ENCODE results near the gene DOC2B.

The DOC2B gene

DNA sequence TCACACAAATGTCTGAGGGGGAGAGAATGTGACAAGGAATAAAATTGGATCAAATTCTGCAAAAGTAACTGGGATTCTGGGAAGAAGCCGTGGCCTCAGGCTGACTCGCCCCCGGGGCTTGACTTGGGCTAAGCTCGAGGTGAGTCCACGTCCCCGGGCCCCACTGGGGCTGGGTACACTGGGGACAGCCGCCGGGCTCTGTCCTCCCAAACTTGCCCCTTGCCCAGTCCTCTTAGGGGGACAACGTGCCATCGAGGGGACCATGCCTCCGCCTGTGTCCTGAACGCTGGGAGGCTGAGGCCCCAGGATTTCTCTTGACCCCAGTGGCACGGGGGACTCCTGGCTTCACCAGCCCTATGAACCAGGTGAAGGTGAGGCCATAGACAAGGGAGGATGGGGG lies 21.1 kb downstream of the DOC2B start:
- no peak for DNase-seq

DNA sequence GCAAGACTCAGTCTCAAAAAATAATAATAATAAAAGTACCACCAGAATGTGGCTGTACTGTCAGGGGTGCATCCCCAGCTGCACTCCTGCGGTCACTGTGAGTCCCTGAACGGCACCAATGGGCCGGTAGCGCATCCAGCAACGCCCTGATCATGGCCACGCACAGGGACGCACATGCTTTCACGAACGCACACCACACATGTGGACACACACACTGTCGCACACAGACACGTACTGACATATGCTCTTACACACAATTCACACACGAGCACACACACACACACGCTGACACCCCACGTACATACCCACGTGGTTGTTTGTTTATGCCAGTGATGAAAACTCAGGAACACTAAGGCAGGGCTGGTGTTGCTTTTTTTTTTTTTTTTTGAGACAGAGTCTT lies 21.8 kb downstream of the DOC2B start:
- no peak for DNase-seq

DNA sequence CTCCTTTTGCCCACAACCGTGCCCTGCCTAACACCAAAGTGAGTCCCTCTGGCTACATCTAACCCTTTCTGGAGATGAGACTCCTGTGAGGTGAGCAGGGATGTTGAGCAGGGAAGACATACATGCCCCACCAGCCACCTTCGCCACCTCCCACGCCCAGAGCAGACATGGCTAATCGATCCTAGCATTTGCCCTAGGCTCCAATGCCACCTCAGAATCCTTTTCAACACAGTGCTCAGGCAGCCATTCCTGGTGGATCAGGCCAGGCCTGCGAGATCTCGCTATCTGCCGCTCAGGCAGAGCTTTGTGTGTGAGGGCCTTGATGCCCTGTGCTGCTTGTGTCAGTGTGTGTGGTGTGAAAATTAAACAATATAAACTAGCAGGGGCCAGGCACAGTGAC lies 23.1 kb downstream of the DOC2B start:
- no peak for DNase-seq

GRCh38 chr17:157901-158300 lies 23.5 kb downstream of the DOC2B start:
- no peak for DNase-seq

- no peak for DNase-seq
These were observed 24.5 kb downstream of the DOC2B start for GRCh38 chr17:156946-157345.

DNA sequence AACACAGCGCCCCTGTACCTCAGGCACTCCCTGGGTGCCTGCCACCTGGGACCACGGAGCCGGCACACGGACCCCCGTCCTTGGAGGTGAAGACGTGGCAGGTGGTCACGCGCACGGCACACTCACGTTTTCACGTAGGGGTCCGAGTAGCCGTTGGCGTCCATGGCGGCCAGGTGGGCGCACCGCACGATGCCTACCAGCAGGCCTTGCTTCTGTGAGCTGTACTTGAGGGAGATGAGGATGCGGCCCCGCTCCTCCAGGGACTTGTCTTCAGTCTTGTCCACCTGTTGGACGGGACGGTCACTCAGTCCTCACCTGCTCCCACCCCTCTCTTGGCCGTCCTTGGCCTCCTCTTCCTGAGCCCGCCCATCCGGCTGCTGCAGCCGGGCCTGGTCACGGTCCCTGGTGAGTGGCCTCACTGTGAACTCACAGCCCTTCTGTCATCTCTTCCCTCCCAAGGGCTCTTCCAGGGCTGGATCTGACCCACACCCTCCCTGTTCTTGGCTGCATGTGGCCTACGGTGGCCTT lies 25.3 kb downstream of the DOC2B start:
- no peak for DNase-seq

- DNase-seq, result no peak
These were observed 25.9 kb downstream of the DOC2B start for GRCh38 chr17:155576-155975.

DNA sequence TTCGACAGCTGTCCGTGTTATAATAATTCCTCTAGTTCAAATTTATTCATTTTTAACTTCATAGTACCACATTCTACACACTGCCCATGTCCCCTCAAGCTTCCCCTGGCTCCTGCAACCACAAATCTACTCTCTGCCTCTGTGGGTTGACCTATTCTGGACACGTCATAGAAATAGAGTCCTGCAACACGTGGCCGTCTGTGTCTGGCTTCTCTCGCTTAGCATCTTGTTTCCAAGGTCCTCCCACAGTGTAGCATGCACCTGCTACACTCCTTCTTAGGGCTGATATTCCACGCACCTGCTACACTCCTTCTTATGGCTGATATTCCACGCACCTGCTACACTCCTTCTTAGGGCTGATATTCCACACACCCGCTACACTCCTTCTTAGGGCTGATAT lies 27.6 kb downstream of the DOC2B start:
- no peak for DNase-seq

- no peak for DNase-seq
These were observed 28.5 kb downstream of the DOC2B start for GRCh38 chr17:152860-153420.

- DNase-seq, result peak; percentile 6
These were observed 29.3 kb downstream of the DOC2B start for GRCh38 chr17:151886-152859.

- DNase-seq, result no peak
These were observed 30.4 kb downstream of the DOC2B start for GRCh38 chr17:151004-151403.

- no peak for DNase-seq
These were observed 31.4 kb downstream of the DOC2B start for GRCh38 chr17:149897-150584.

- no peak for DNase-seq
These were observed 32.2 kb downstream of the DOC2B start for GRCh38 chr17:149231-149630.

DNA sequence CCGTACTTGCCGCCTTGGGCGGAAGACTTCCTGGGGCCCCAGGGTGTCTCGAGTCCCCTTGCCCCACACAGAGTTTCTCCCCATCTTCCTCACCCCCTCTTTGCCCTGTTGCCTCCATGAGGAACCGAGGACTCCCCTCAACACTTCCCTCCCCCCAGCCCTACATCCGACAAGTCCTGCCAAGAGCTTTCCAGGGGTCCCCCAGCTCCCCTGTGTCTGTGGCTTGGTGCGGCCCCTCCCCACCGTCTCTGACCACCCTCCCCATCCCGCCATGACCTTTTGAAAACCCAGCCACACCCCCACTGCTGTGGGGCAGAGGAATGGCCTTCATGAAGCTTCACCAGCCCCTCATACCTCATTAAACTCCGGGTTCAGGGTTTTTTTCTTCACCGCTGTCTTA lies 32.7 kb downstream of the DOC2B start:
- DNase-seq, result no peak

DNA sequence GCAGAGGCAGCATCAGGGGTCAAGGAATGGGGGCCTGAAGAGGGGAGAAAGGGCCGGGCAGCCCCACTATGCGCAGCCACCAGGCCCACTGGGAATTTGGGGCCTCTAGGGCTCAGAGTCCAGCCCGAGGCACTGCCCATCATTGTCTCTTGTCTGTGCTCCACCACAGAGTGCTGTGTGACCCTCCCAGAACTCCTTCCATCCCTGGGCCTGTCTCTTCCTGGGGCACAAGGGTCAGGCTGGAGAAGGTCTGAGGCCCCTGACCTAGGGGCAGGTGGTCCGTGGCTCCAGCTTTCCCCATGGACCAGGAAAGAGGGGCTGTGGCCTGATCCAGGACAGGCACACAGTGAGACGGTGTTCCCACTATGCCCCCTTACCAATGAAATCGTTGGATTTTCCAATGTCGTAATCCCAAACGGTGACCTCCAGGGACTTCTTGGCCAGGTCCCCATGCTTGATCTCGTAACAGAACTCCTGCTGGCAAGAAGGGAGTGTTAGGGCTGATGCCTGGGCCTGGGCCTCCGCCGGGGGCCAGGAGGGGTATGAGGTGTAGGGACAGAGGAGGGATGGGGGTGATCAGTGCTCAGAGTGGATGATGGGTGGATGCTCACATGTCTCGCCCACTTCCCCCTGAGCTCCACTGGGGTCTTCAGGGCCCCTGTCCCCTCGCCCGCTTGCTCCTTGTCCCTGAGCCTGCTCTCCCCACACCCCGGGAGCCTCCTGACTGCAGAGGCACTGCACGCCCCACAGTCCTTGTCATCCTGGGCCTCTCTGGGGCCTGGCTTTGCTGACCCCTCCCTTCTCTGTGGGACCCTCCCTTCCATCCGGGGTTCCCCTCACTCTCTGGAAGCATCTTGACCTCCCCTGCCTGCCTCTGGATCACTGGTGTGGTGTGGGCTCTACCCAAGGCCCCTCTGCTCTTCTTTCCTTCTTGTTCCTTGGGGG lies 33.4 kb downstream of the DOC2B start:
- DNase-seq, result no peak

GRCh38 chr17:146983-147761 lies 34.3 kb downstream of the DOC2B start:
- no peak for DNase-seq

DNA sequence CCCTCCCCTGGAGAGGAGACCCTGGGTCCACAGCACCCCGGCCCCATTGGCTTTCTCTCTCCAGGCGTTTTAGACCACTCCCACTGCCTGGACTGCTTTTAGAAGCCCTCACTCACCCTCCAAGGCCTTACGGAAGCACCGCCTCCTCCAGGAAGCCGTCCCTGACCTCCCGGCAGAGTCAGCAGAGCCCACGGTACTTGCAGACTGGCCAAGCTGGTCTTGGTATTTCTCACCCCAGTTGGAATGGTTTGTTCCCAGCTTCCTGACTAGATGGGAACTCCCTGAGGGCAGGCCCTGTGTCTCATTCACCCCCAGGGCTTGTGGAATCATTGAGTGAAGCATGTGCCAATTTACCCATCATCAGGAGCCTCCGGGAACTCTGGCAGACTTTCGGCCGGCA lies 34.9 kb downstream of the DOC2B start:
- DNase-seq, result no peak

DNA sequence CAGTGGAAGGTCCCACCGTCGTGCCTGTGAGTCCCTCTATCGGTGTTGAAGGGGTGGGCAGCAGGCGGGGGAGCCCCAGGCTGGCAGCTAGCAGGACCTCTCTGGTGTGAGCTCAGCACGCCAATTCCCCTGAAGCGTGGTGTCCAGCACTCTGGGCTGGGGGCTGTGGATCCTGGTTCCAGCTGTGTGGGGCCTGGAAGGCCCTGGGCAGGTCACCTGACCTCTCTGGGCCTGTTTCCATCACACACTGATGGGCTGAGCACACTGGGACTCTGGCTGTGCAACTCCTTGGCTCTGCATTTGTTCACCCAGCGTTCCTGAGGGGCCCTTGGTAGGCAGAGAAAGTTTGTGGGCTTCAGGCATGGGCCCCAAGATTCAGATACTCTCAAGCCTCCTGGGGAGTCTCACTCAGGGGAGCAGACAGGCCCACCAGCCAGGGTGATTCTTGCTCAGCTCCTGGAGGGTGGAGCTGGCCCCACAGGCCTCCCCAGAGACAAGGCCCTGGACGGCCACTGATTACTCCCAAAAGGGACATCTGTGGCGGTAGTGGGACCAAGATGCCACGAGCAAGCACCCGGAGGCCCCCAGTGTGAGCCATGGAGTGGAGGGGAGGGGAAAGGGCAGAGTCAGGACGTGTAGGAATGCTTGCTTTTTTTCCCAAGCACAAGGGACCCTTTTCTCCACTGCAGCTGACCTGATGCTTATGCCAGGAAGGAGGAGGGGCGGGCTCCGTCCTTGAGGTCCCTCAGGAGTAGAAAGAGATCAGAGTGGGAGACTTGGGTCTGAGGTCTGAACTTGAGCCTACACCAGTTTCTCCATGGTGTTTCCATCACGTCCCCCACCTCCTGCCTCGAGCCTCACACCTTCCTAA lies 35.5 kb downstream of the DOC2B start:
- DNase-seq, result no peak

DNA sequence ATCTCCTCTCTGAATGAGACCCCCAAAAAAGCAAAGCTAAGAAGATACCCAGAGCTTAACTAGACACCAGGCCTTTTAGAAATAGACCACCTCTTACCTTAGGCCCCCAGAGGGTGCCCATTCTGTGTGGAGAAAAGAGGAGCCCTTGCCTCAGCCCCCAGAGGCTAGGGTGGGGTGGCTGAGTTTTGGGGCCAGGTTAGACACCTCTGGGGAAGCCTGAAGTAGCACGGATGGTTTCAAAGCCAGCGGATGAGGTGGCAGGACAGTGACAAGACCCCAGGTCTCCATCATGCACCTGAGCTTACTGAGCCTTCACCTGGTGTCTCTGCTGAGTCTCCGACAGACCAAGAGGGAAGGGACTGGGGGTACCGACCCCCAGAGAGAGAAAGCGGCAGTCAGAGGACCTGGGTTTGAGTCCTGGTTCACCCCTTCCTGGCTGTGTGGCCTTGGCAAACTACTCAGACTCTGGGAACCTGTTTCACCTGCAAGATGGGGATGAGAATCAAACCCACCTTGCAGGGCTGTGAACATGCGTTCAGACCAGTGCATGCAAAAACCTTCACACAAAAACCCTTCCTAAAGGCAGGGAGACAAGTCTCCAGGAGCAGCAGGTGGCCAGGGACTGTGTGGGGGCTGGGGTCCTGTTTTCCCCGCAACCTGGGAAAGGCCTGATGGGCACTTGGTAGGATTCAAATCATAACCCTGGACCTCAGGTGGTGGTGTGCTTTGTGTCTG lies 36.3 kb downstream of the DOC2B start:
- DNase-seq, result no peak

DNA sequence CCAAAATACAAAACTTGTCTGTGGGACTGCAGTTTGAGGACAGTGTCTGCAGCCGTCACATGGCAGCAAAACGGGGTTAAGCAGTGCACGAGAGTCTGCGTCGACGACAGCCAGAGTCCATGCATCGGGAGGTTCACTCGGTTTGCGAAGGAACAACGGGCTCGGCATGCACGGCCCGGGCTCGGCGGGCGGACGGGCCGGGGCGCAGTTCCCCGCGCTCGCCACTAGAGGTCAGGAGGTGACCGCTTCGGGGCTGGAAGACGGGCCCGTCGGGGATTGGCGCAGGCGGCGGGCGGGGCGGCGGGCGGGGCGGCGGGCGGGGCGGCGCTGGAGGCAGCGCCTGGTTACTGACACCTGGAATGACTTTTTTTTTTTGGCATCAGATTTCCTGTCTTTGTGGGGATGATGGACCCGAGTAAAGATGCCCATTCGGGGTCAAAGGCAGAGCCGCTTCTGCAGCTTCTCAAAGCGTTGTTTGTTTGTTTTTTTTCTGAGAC lies 37.6 kb downstream of the DOC2B start:
- peak; percentile 63 for DNase-seq
